GM18858 (cell line): ENCODE results near the gene MTFP1.
"Not testable (repeated sequence)": the region's sequence is repeated elsewhere in the genome, so short reads cannot be mapped to it uniquely, and the experiment has no call there.

Source experiments
- ATAC-seq: cut with Tn5 transposase; IDR thresholded peaks from one replicate; pipeline ENCODE4 v1.9.1; 2021; ENCODE audit not compliant: unreplicated experiment

Gene MTFP1

GRCh38 chr22:30425616-30426387 lies at the start of gene MTFP1:
Gene MTFP1, plus strand, starts transcription at chr22:30425768. Its CDS starts 112 bp downstream, at chr22:30425880.
- ATAC-seq, result no peak

GRCh38 chr22:30380011-30380410 lies 45.6 kb upstream of the MTFP1 start:
- ATAC-seq, result no peak

GRCh38 chr22:30381264-30381663 lies 44.3 kb upstream of the MTFP1 start:
- no peak for ATAC-seq

GRCh38 chr22:30382340-30382739 lies 43.2 kb upstream of the MTFP1 start:
- ATAC-seq, result no peak

GRCh38 chr22:30383061-30383460 lies 42.5 kb upstream of the MTFP1 start:
- no peak for ATAC-seq

GRCh38 chr22:30385942-30386341 lies 39.6 kb upstream of the MTFP1 start:
- no peak for ATAC-seq

GRCh38 chr22:30386608-30386959 lies 39.0 kb upstream of the MTFP1 start:
- ATAC-seq, result no peak

- ATAC-seq, result no peak
Observed at GRCh38 chr22:30386960-30387827, 38.4 kb upstream of the MTFP1 start, which contains the start of gene RNF215. Gene RNF215, minus strand, starts transcription at chr22:30387411. Its CDS starts 98 bp downstream, at chr22:30387313.

- ATAC-seq, result no peak
Observed at GRCh38 chr22:30390974-30391691, 34.4 kb upstream of the MTFP1 start.

- no peak for ATAC-seq
Observed at GRCh38 chr22:30392661-30393321, 32.8 kb upstream of the MTFP1 start.

- ATAC-seq, result no peak
Observed at GRCh38 chr22:30393322-30393680, 32.3 kb upstream of the MTFP1 start.

GRCh38 chr22:30393885-30394284 lies 31.7 kb upstream of the MTFP1 start:
- ATAC-seq, result no peak

- ATAC-seq, result no peak
Observed at GRCh38 chr22:30396871-30397655, 28.5 kb upstream of the MTFP1 start, which contains the start of gene SEC14L2. Gene SEC14L2, plus strand, starts transcription at chr22:30397018. Its CDS starts 99 bp downstream, at chr22:30397117.

- ATAC-seq, result no peak
Observed at GRCh38 chr22:30397656-30398635, 27.6 kb upstream of the MTFP1 start.

GRCh38 chr22:30398685-30399680 lies 26.6 kb upstream of the MTFP1 start:
- no peak for ATAC-seq

GRCh38 chr22:30399718-30400117 lies 25.9 kb upstream of the MTFP1 start:
- ATAC-seq, result no peak

GRCh38 chr22:30400159-30400558 lies 25.4 kb upstream of the MTFP1 start:
- ATAC-seq, result no peak

GRCh38 chr22:30401024-30401423 lies 24.5 kb upstream of the MTFP1 start:
- not testable (repeated sequence) for ATAC-seq
